Caco-2 (cell line): ENCODE results near the gene PRKCB. TPM values are rescaled to one million over a fixed set of nuclear protein-coding genes. Genes with fewer than 3 reads are reported as not detected.

ENCODE experiments used
- BruUV-seq: library from RNA; stranded (reverse); fragments of 400-500 nt; replicated peaks from 2 replicates; lab custom pipeline; 2021; lab: Mats Ljungman, UMichigan
- CTCF ChIA-PET: fragments of 300-600 bp; sonication (Branson Sonifier 250); formaldehyde crosslinking; loops from one replicate; lab custom pipeline; 2022; ENCODE audit warnings: antibody characterized with exemption; lab: Charles Lee
- POLR2A ChIA-PET: fragments of 300-600 bp; sonication (Branson Sonifier 250); formaldehyde crosslinking; loops from one replicate; lab custom pipeline; 2022; ENCODE audit warnings: antibody characterized with exemption; lab: Charles Lee
- DNase-seq, 2 experiments: peaks; one replicate each; pipeline versions ENCODE4 v3.0.0 to v3.0.0-alpha.2; 2020 to 2022
- H3K27me3 ChIP-seq: replicated peaks from 2 replicates; pipeline ENCODE4 v1.6.0; 2011; ENCODE audit warnings: low read length; ENCODE audit not compliant: control insufficient read depth, insufficient read depth
- H3K36me3 ChIP-seq: 2 replicates; pipeline ENCODE4 v1.5.1; 2011; ENCODE audit warnings: low read length; ENCODE audit not compliant: control insufficient read depth, insufficient read depth
- H3K4me1 ChIP-seq: fragments of 250-450 bp; sonication (Bioruptor Pico); 2 replicates; pipeline ENCODE4 v1.5.1; 2020; ENCODE audit warnings: mild to moderate bottlenecking
- H3K4me3 ChIP-seq: 2 replicates; pipeline ENCODE4 v1.5.1; 2011; ENCODE audit warnings: low read depth, mild to moderate bottlenecking, control low read depth, low read length
- H3K9me3 ChIP-seq: fragments of 250-450 bp; sonication (Bioruptor Pico); 2 replicates; pipeline ENCODE4 v1.5.1; 2020; ENCODE audit warnings: mild to moderate bottlenecking, moderate library complexity
- H3K27ac Mint-ChIP-seq: one replicate; pipeline ENCODE4 v1.8.0; 2022; ENCODE audit warnings: mixed read lengths; ENCODE audit not compliant: unreplicated experiment
- H3K27me3 Mint-ChIP-seq: one replicate; pipeline ENCODE4 v1.8.0; 2022; ENCODE audit warnings: mixed read lengths; ENCODE audit not compliant: insufficient read depth, unreplicated experiment
- H3K36me3 Mint-ChIP-seq: one replicate; pipeline ENCODE4 v1.8.0; 2022; ENCODE audit warnings: mild to moderate bottlenecking, mixed read lengths; ENCODE audit not compliant: insufficient read depth, unreplicated experiment
- H3K4me1 Mint-ChIP-seq: one replicate; pipeline ENCODE4 v1.8.0; 2022; ENCODE audit warnings: low read depth, mixed read lengths; ENCODE audit not compliant: unreplicated experiment
- H3K4me3 Mint-ChIP-seq: one replicate; pipeline ENCODE4 v1.8.0; 2022; ENCODE audit warnings: mild to moderate bottlenecking, moderate library complexity, mixed read lengths; ENCODE audit not compliant: unreplicated experiment
- H3K9me3 Mint-ChIP-seq: one replicate; pipeline ENCODE4 v1.8.0; 2022; ENCODE audit warnings: mixed read lengths; ENCODE audit not compliant: unreplicated experiment
- intact Hi-C: fragments of 100-400 bp; cut with micrococcal nuclease; formaldehyde crosslinking; loops from one replicate; pipeline ENCODE4 v1.10.0; 2022; ENCODE audit not compliant: unreplicated experiment
- total RNA-seq: library from RNA; stranded (reverse); gene quantifications from 2 replicates; pipeline ENCODE4 v1.2.3, GENCODE V29; 2022
- TF ChIP-seq, protein P1 (sequence below), 2 experiments: fragments of 200-600 bp in 1 of 2; IDR thresholded peaks; 1 replicate in 1 of 2; 2 replicates in 1 of 2; pipeline versions ENCODE4 v1.5.1 to v1.8.0; 2011 to 2022; ENCODE audit warnings: antibody characterized with exemption in 1 of 2, control low read depth in 1 of 2, inconsistent platforms in 1 of 2, low read depth in 1 of 2, low read length in 1 of 2, mild to moderate bottlenecking in 1 of 2, moderate library complexity in 1 of 2; ENCODE audit not compliant: insufficient read depth in 1 of 2, severe bottlenecking in 1 of 2, unreplicated experiment in 1 of 2

The PRKCB gene
- total RNA-seq, 1 experiment from 2014 or later, result not detected

GRCh38 chr16:23863511-23864422, 28.0 kb downstream of the PRKCB start:
- TF ChIP-seq, protein P1, sequence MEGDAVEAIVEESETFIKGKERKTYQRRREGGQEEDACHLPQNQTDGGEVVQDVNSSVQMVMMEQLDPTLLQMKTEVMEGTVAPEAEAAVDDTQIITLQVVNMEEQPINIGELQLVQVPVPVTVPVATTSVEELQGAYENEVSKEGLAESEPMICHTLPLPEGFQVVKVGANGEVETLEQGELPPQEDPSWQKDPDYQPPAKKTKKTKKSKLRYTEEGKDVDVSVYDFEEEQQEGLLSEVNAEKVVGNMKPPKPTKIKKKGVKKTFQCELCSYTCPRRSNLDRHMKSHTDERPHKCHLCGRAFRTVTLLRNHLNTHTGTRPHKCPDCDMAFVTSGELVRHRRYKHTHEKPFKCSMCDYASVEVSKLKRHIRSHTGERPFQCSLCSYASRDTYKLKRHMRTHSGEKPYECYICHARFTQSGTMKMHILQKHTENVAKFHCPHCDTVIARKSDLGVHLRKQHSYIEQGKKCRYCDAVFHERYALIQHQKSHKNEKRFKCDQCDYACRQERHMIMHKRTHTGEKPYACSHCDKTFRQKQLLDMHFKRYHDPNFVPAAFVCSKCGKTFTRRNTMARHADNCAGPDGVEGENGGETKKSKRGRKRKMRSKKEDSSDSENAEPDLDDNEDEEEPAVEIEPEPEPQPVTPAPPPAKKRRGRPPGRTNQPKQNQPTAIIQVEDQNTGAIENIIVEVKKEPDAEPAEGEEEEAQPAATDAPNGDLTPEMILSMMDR (IDR thresholded peaks at IDR 0.05; ENCODE audit: insufficient read depth in 1 of 2, low read depth in 1 of 2, low read length in 1 of 2, severe bottlenecking in 1 of 2, unreplicated experiment in 1 of 2), result no peak
- BruUV-seq, result no TSS peak
- Histone ChIP-seq H3K4me3 (no peak overlapping the region), H3K9me3 (no peaks in the 10 kb centered on the region), H3K4me1 (no peaks in the 10 kb centered on the region), H3K36me3 (no peaks in the 10 kb centered on the region), H3K27me3 (no peaks in the 10 kb centered on the region; the same call in 1 of the 2 replicates)
- Mint-ChIP-seq H3K9me3 (no peaks in the 10 kb centered on the region), H3K4me1 (no peaks in the 10 kb centered on the region), H3K4me3 (no peak overlapping the region), H3K27me3 (peaks cover 18% of the 10 kb centered on the region), H3K36me3 (no peaks in the 10 kb centered on the region), H3K27ac (no peak overlapping the region)
- ChIA-PET CTCF (no interaction called here), POLR2A (no interaction called here)
- intact Hi-C loops, result no loop called here
- DNase-seq, result no peak

DNA sequence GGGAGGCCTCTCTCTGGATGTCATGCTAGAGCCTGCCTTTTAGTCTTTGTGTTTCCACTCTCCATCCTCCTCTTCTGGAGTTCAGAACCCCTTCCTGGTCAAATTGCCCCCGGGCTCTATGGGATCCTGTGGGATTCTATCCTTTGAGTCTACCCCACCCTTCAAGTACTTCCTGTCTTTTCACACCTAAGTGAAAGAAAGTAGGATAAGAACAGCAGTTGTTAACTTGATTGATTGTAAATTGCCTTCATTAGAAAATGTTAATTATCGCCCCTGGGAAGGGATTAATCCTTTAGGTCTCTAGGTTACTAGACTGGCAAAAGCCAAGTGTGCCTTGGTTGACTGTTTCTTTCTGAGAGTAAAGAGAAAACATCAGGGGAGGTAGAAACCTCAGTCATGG, 30.1 kb downstream of the PRKCB start:
- H3K36me3 Mint-ChIP-seq, result no peaks in the 10 kb centered on the region
- no TSS peak for BruUV-seq
- H3K27me3 Mint-ChIP-seq, result peaks cover 9% of the 10 kb centered on the region
- ChIA-PET POLR2A (no interaction called here), CTCF (no interaction called here)
- no peaks in the 10 kb centered on the region for H3K4me1 ChIP-seq
- intact Hi-C loops, result no loop called here
- H3K36me3 ChIP-seq, result no peaks in the 10 kb centered on the region
- no peaks in the 10 kb centered on the region for H3K9me3 Mint-ChIP-seq
- TF ChIP-seq, protein P1 (IDR thresholded peaks at IDR 0.05; ENCODE audit: insufficient read depth in 1 of 2, low read depth in 1 of 2, low read length in 1 of 2, severe bottlenecking in 1 of 2, unreplicated experiment in 1 of 2), result no peak
- no peaks in the 10 kb centered on the region for H3K9me3 ChIP-seq
- no peaks in the 10 kb centered on the region for H3K27me3 ChIP-seq
- no peak for DNase-seq
- H3K4me3 ChIP-seq, result no peak overlapping the region
- no peak overlapping the region for H3K4me3 Mint-ChIP-seq
- no peaks in the 10 kb centered on the region for H3K4me1 Mint-ChIP-seq
- H3K27ac Mint-ChIP-seq, result no peak overlapping the region

DNA sequence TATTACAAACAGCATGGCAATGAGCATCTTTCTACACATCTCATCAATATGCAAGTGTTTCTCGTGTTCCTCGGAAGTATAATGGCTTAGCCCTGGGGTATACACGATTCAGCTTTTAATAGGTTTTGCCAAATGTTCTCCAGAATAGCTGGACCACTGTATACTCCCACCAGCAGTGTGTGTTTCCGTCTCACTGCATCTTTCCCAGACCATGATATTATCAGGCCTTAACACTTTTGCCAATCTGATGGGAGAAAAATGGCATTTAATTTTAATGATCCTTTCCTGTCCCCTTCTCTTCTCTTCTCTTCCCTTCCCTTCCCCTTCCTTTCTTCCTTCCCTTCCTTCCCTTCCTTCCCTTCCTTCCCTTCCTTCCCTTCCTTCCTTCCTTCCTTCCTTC, 30.8 kb downstream of the PRKCB start:
- H3K27me3 ChIP-seq, result no peaks in the 10 kb centered on the region
- no peak overlapping the region for H3K4me3 Mint-ChIP-seq
- H3K9me3 ChIP-seq, result no peaks in the 10 kb centered on the region
- intact Hi-C loops, result no loop called here
- H3K36me3 ChIP-seq, result no peaks in the 10 kb centered on the region
- ChIA-PET POLR2A (no interaction called here), CTCF (no interaction called here)
- no peak overlapping the region for H3K27ac Mint-ChIP-seq
- no peaks in the 10 kb centered on the region for H3K4me1 ChIP-seq
- H3K36me3 Mint-ChIP-seq, result no peaks in the 10 kb centered on the region
- BruUV-seq, result no TSS peak
- H3K4me3 ChIP-seq, result no peak overlapping the region
- TF ChIP-seq, protein P1 (IDR thresholded peaks at IDR 0.05; ENCODE audit: insufficient read depth in 1 of 2, low read depth in 1 of 2, low read length in 1 of 2, severe bottlenecking in 1 of 2, unreplicated experiment in 1 of 2), result no peak
- no peak for DNase-seq
- H3K4me1 Mint-ChIP-seq, result no peaks in the 10 kb centered on the region
- peaks cover 9% of the 10 kb centered on the region for H3K27me3 Mint-ChIP-seq
- H3K9me3 Mint-ChIP-seq, result no peaks in the 10 kb centered on the region
